ENCODE results near the gene CPLANE1. TPM values are rescaled to one million over a fixed set of nuclear protein-coding genes. Genes with fewer than 3 reads are reported as not detected.
A peak's percentile ranks its signal among the peaks of the same experiment; 100 is the strongest.

The CPLANE1 gene
- total RNA-seq, 1 experiment from 2014 or later = 15.3 TPM

- Mint-ChIP-seq H3K4me1 (ENCODE audit: low read depth, unreplicated experiment) (no peaks in the 10 kb centered on the region), H3K9me3 (ENCODE audit: unreplicated experiment) (peaks cover 10% of the 10 kb centered on the region), H3K36me3 (ENCODE audit: insufficient read depth, unreplicated experiment) (peaks cover 9% of the 10 kb centered on the region), H3K27me3 (ENCODE audit: insufficient read depth, unreplicated experiment) (no peaks in the 10 kb centered on the region), H3K4me3 (ENCODE audit: unreplicated experiment) (peak overlapping the region; percentile 93), H3K27ac (ENCODE audit: unreplicated experiment) (peak overlapping the region; percentile 91)
- Histone ChIP-seq H3K36me3 (ENCODE audit: control insufficient read depth, insufficient read depth, low read length) (no peaks in the 10 kb centered on the region), H3K4me1 (no peaks in the 10 kb centered on the region), H3K27me3 (replicated peaks; ENCODE audit: control insufficient read depth, insufficient read depth, low read length) (no peaks in the 10 kb centered on the region), H3K4me3 (ENCODE audit: low read depth, low read length) (peak overlapping the region; percentile 81), H3K9me3 (no peaks in the 10 kb centered on the region; the same call in 1 of the 2 replicates)
- no TSS peak for BruUV-seq (replicated peaks)
- ChIA-PET CTCF (no interaction called here), POLR2A (interaction anchor here (0.8 to 1.8 kb wide), 2 partner anchors 23 to 121 kb away, joined by 7 to 11 read pairs; partner anchors contain the start of gene NUP155)
- intact Hi-C loops (cut with micrococcal nuclease; ENCODE audit: unreplicated experiment) = loop anchor here (5.0 kb wide), 1 partner anchor 38 kb away; no protein-coding TSS in a partner anchor
- TF ChIP-seq CTCF (IDR thresholded peaks at IDR 0.05; ENCODE audit: insufficient read depth in 1 of 2, low read depth in 1 of 2, low read length in 1 of 2, severe bottlenecking in 1 of 2, unreplicated experiment in 1 of 2) = no peak
- no peak for DNase-seq
Measured at GRCh38 chr5:37249815-37250164, 614 bp upstream of the CPLANE1 start.

GRCh38 chr5:37248421-37248969 is 681 bp downstream of the CPLANE1 start:
- H3K9me3 ChIP-seq = no peaks in the 10 kb centered on the region
- TF ChIP-seq CTCF (IDR thresholded peaks at IDR 0.05; ENCODE audit: insufficient read depth in 1 of 2, low read depth in 1 of 2, low read length in 1 of 2, severe bottlenecking in 1 of 2, unreplicated experiment in 1 of 2) = no peak
- ChIA-PET POLR2A (interaction anchor here (1.8 kb wide), 1 partner anchor 24 kb away, joined by 11 read pairs; no protein-coding TSS in a partner anchor), CTCF (interaction anchor here (0.8 kb wide), 1 partner anchor 24 kb away, joined by 3 read pairs; no protein-coding TSS in a partner anchor)
- no peaks in the 10 kb centered on the region for H3K27me3 Mint-ChIP-seq (ENCODE audit: insufficient read depth, unreplicated experiment)
- no peaks in the 10 kb centered on the region for H3K4me1 Mint-ChIP-seq (ENCODE audit: low read depth, unreplicated experiment)
- no peak for DNase-seq
- peak overlapping the region; percentile 81 for H3K4me3 ChIP-seq (ENCODE audit: low read depth, low read length)
- intact Hi-C loops (cut with micrococcal nuclease; ENCODE audit: unreplicated experiment) = loop anchor here (5.0 kb wide), 1 partner anchor 39 kb away; no protein-coding TSS in a partner anchor
- H3K27me3 ChIP-seq (replicated peaks; ENCODE audit: control insufficient read depth, insufficient read depth, low read length) = no peaks in the 10 kb centered on the region
- BruUV-seq (replicated peaks) = TSS peak; percentile 43
- H3K9me3 Mint-ChIP-seq (ENCODE audit: unreplicated experiment) = peaks cover 5% of the 10 kb centered on the region
- no peaks in the 10 kb centered on the region for H3K36me3 ChIP-seq (ENCODE audit: control insufficient read depth, insufficient read depth, low read length)
- peaks cover 9% of the 10 kb centered on the region for H3K36me3 Mint-ChIP-seq (ENCODE audit: insufficient read depth, unreplicated experiment)
- peak overlapping the region; percentile 93 for H3K4me3 Mint-ChIP-seq (ENCODE audit: unreplicated experiment)
- H3K27ac Mint-ChIP-seq (ENCODE audit: unreplicated experiment) = peak overlapping the region; percentile 91
- no peaks in the 10 kb centered on the region for H3K4me1 ChIP-seq

GRCh38 chr5:37247496-37247895 is 1.7 kb downstream of the CPLANE1 start:
- BruUV-seq (replicated peaks) = no TSS peak
- no peaks in the 10 kb centered on the region for H3K4me1 Mint-ChIP-seq (ENCODE audit: low read depth, unreplicated experiment)
- no peaks in the 10 kb centered on the region for H3K27me3 ChIP-seq (replicated peaks; ENCODE audit: control insufficient read depth, insufficient read depth, low read length)
- ChIA-PET POLR2A (no interaction called here), CTCF (no interaction called here)
- no peaks in the 10 kb centered on the region for H3K9me3 Mint-ChIP-seq (ENCODE audit: unreplicated experiment)
- H3K36me3 Mint-ChIP-seq (ENCODE audit: insufficient read depth, unreplicated experiment) = peaks cover 9% of the 10 kb centered on the region
- DNase-seq = no peak
- H3K4me3 Mint-ChIP-seq (ENCODE audit: unreplicated experiment) = peak overlapping the region; percentile 93
- no peak for TF ChIP-seq CTCF (IDR thresholded peaks at IDR 0.05; ENCODE audit: insufficient read depth in 1 of 2, low read depth in 1 of 2, low read length in 1 of 2, severe bottlenecking in 1 of 2, unreplicated experiment in 1 of 2)
- intact Hi-C loops (cut with micrococcal nuclease; ENCODE audit: unreplicated experiment) = loop anchor here (5.0 kb wide), 1 partner anchor 40 kb away; no protein-coding TSS in a partner anchor
- H3K4me3 ChIP-seq (ENCODE audit: low read depth, low read length) = no peak overlapping the region
- no peaks in the 10 kb centered on the region for H3K27me3 Mint-ChIP-seq (ENCODE audit: insufficient read depth, unreplicated experiment)
- no peak overlapping the region for H3K27ac Mint-ChIP-seq (ENCODE audit: unreplicated experiment)
- no peaks in the 10 kb centered on the region for H3K36me3 ChIP-seq (ENCODE audit: control insufficient read depth, insufficient read depth, low read length)
- no peaks in the 10 kb centered on the region for H3K9me3 ChIP-seq
- no peaks in the 10 kb centered on the region for H3K4me1 ChIP-seq
